Liver (tissue), 9 donors: ENCODE data around the gene NOS1AP. TPM values are rescaled to one million over a fixed set of nuclear protein-coding genes. Genes with fewer than 3 reads are reported as not detected.

ENCODE experiments used
- DNase-seq: peaks from one replicate; pipeline ENCODE4 v3.0.0-alpha.2; 2017; ENCODE audit warnings: low spot score
- H3K27ac ChIP-seq, 2 donors: one replicate each; pipeline ENCODE4 v1.7.0; 2013; ENCODE audit warnings: inconsistent platforms in 2 of 2, low read length in 2 of 2, control low read depth in 1 of 2, low read depth in 1 of 2, mild to moderate bottlenecking in 1 of 2
- H3K27me3 ChIP-seq, 4 donors: one replicate each; pipeline versions ENCODE4 v1.6.1 to v1.7.0; 2013; ENCODE audit warnings: low read length in 3 of 4, inconsistent platforms in 1 of 4, mild to moderate bottlenecking in 1 of 4, moderate library complexity in 1 of 4; ENCODE audit not compliant: control insufficient read depth in 4 of 4, insufficient read depth in 4 of 4
- H3K36me3 ChIP-seq, 4 donors: one replicate each; pipeline versions ENCODE4 v1.6.1 to v1.7.0; 2013; ENCODE audit warnings: low read length in 3 of 4, mild to moderate bottlenecking in 3 of 4, low read depth in 1 of 4, moderate library complexity in 1 of 4; ENCODE audit not compliant: control insufficient read depth in 4 of 4, insufficient read depth in 3 of 4
- H3K4me1 ChIP-seq, 4 donors: one replicate each; pipeline versions ENCODE4 v1.6.1 to v1.7.0; 2013; ENCODE audit warnings: low read length in 3 of 4, mild to moderate bottlenecking in 3 of 4, moderate library complexity in 1 of 4; ENCODE audit not compliant: control insufficient read depth in 4 of 4, insufficient read depth in 4 of 4
- H3K4me3 ChIP-seq, 3 donors: one replicate each; pipeline versions ENCODE4 v1.6.1 to v1.7.0; 2013; ENCODE audit warnings: low read length in 3 of 3, control low read depth in 1 of 3, low read depth in 1 of 3, mild to moderate bottlenecking in 1 of 3
- H3K9ac ChIP-seq, 2 donors: one replicate each; pipeline ENCODE4 v1.7.0; 2013; ENCODE audit warnings: low read length in 2 of 2, mild to moderate bottlenecking in 2 of 2, moderate library complexity in 2 of 2, control low read depth in 1 of 2, low read depth in 1 of 2
- H3K9me3 ChIP-seq, 4 donors: one replicate each; pipeline versions ENCODE4 v1.6.1 to v1.7.0; 2013; ENCODE audit warnings: low read length in 3 of 4; ENCODE audit not compliant: control insufficient read depth in 4 of 4
- ATF3 ChIP-seq: IDR thresholded peaks from 2 replicates; pipeline ENCODE4 v1.6.1; 2016; ENCODE audit warnings: antibody characterized with exemption
- CTCF ChIP-seq: fragments of 150-350 bp; IDR thresholded peaks from 2 replicates; pipeline ENCODE4 v1.5.1; 2017; ENCODE audit warnings: improper control_type of control experiment, low read depth, low read length; ENCODE audit not compliant: missing input control
- EGR1 ChIP-seq, 2 donors: IDR thresholded peaks; 2 replicates each; pipeline ENCODE4 v1.6.1; 2016 to 2018; ENCODE audit warnings: antibody characterized with exemption in 2 of 2, low read depth in 2 of 2
- FOXA1 ChIP-seq: IDR thresholded peaks from 2 replicates; pipeline ENCODE4 v1.6.1; 2016; ENCODE audit warnings: antibody characterized with exemption
- FOXA2 ChIP-seq: IDR thresholded peaks from 2 replicates; pipeline ENCODE4 v1.6.1; 2016; ENCODE audit warnings: antibody characterized with exemption
- GABPA ChIP-seq, 2 donors: IDR thresholded peaks in 1 of 2; conservative IDR thresholded peaks in 1 of 2; 2 replicates each; pipeline ENCODE4 v1.6.1; 2016; ENCODE audit warnings: antibody characterized with exemption in 2 of 2, mild to moderate bottlenecking in 1 of 2, moderate library complexity in 1 of 2
- HNF4A ChIP-seq, 2 donors: conservative IDR thresholded peaks; 2 replicates each; pipeline ENCODE4 v1.6.1; 2016; ENCODE audit warnings: antibody characterized with exemption in 2 of 2, mild to moderate bottlenecking in 2 of 2
- HNF4G ChIP-seq: IDR thresholded peaks from 2 replicates; pipeline ENCODE4 v1.6.1; 2016; ENCODE audit warnings: antibody characterized with exemption
- JUND ChIP-seq, 2 donors: IDR thresholded peaks; 2 replicates each; pipeline ENCODE4 v1.6.1; 2016; ENCODE audit warnings: antibody characterized with exemption in 2 of 2
- MAX ChIP-seq: IDR thresholded peaks from 2 replicates; pipeline ENCODE4 v1.6.1; 2016; ENCODE audit warnings: antibody characterized with exemption
- NR2F2 ChIP-seq: IDR thresholded peaks from 2 replicates; pipeline ENCODE4 v1.6.1; 2016; ENCODE audit warnings: antibody characterized with exemption
- RAD21 ChIP-seq, 2 donors: IDR thresholded peaks; 2 replicates each; pipeline ENCODE4 v1.6.1; 2016; ENCODE audit warnings: antibody characterized with exemption in 2 of 2, mild to moderate bottlenecking in 2 of 2
- REST ChIP-seq: IDR thresholded peaks from 2 replicates; pipeline ENCODE4 v1.6.1; 2016; ENCODE audit warnings: antibody characterized with exemption, mild to moderate bottlenecking
- RXRA ChIP-seq, 2 donors: IDR thresholded peaks; 2 replicates each; pipeline ENCODE4 v1.6.1; 2017 to 2018; ENCODE audit warnings: antibody characterized with exemption in 2 of 2, mild to moderate bottlenecking in 1 of 2
- SP1 ChIP-seq: IDR thresholded peaks from 2 replicates; pipeline ENCODE4 v1.6.1; 2018; ENCODE audit warnings: antibody characterized with exemption, mild to moderate bottlenecking
- YY1 ChIP-seq: IDR thresholded peaks from 2 replicates; pipeline ENCODE4 v1.6.1; 2016; ENCODE audit warnings: antibody characterized with exemption, mild to moderate bottlenecking
- ZBTB33 ChIP-seq: IDR thresholded peaks from 2 replicates; pipeline ENCODE4 v1.6.1; 2016; ENCODE audit warnings: antibody characterized with exemption
- WGBS: extraction: QIAGEN DNeasy Blood & Tissue Kit; methylation state at CpG from one replicate; pipeline ENCODE4 v1.1.7; 2013; 5-methylcytosine and 5-hydroxymethylcytosine counted together
- polyA plus RNA-seq, 2 donors: library from polyadenylated mRNA; stranded (reverse) in 1 of 2; unstranded in 1 of 2; fragments of 200-250 nt in 1 of 2; fragments of >200 nt in 1 of 2; fragmentation: Nextera tagmentation in 1 of 2; extraction: Ambion mirVana in 1 of 2; gene quantifications; one replicate each; pipeline versions ENCODE4 v1.2.1 to v1.2.3, GENCODE V29; 2013 to 2015
- total RNA-seq, 2 donors: library from RNA; depleted of rRNA; stranded (reverse); fragments of >200 nt; gene quantifications; one replicate each; pipeline ENCODE4 v1.2.3, GENCODE V29; 2014
- donor health status: healthy.
- donor health status: healthy.
- donor health status: healthy.
- donor health status: healthy.
- donor health status: healthy.

Gene NOS1AP
- total and polyA plus RNA-seq, 4 donors: 1.4 to 13.0 (median 4.5) TPM

GRCh38 chr1:162083273-162083672 lies 13.8 kb downstream of the NOS1AP start:
- H3K27ac ChIP-seq: no peak overlapping the region
- H3K27me3 ChIP-seq: no peaks in the 10 kb centered on the region
- H3K4me1 ChIP-seq: peaks cover 3 to 22% (median 14%) of the 10 kb centered on the region in 4 donors
- no peak overlapping the region for H3K9ac ChIP-seq
- H3K36me3 ChIP-seq: no peaks in the 10 kb centered on the region
- H3K4me3 ChIP-seq: no peak overlapping the region
- H3K9me3 ChIP-seq: no peaks in the 10 kb centered on the region
- DNase-seq: no peak
- TF ChIP-seq JUND (IDR thresholded peaks at IDR 0.05) (no peak), HNF4A (conservative IDR thresholded peaks at IDR 0.05) (no peak), FOXA1 (no peak), FOXA2 (no peak), ZBTB33 (no peak), SP1 (no peak), ATF3 (no peak), EGR1 (IDR thresholded peaks at IDR 0.05; ENCODE audit: low read depth in 2 of 2) (no peak), RXRA (IDR thresholded peaks at IDR 0.05) (no peak), HNF4G (no peak), CTCF (no peak), GABPA (IDR thresholded peaks at IDR 0.05 in 1 of 2, conservative IDR thresholded peaks at IDR 0.05 in 1 of 2) (no peak), REST (no peak), NR2F2 (no peak)
- WGBS: 98% methylated on average over 2 of the region's 2 CpGs

GRCh38 chr1:162085991-162086390 lies 16.5 kb downstream of the NOS1AP start:
- no peak for DNase-seq
- no peak overlapping the region for H3K27ac ChIP-seq
- no peak overlapping the region for H3K9ac ChIP-seq
- no peaks in the 10 kb centered on the region for H3K9me3 ChIP-seq
- 91% methylated on average over 3 of the region's 3 CpGs for WGBS
- no peaks in the 10 kb centered on the region for H3K27me3 ChIP-seq
- H3K4me1 ChIP-seq: peaks cover 10 to 29% (median 21%) of the 10 kb centered on the region in 4 donors
- no peak overlapping the region for H3K4me3 ChIP-seq
- no peaks in the 10 kb centered on the region for H3K36me3 ChIP-seq
- TF ChIP-seq ZBTB33: no peak
- no peak for TF ChIP-seq MAX
- no peak for TF ChIP-seq EGR1 (IDR thresholded peaks at IDR 0.05; ENCODE audit: low read depth in 2 of 2)
- no peak for TF ChIP-seq HNF4A (conservative IDR thresholded peaks at IDR 0.05)
- TF ChIP-seq RAD21 (IDR thresholded peaks at IDR 0.05): no peak
- TF ChIP-seq SP1: no peak
- no peak for TF ChIP-seq NR2F2
- TF ChIP-seq FOXA2: no peak
- TF ChIP-seq CTCF: no peak
- TF ChIP-seq GABPA (IDR thresholded peaks at IDR 0.05 in 1 of 2, conservative IDR thresholded peaks at IDR 0.05 in 1 of 2): no peak
- TF ChIP-seq ATF3: no peak
- no peak for TF ChIP-seq YY1
